Kidney glomerular epithelial cell (primary cell): ENCODE measurements around the gene NCOA5.

ENCODE experiments used
- DNase-seq: peaks from one replicate; lab custom pipeline; 2025; lab: John Stamatoyannopoulos, UW

NCOA5 gene

DNA sequence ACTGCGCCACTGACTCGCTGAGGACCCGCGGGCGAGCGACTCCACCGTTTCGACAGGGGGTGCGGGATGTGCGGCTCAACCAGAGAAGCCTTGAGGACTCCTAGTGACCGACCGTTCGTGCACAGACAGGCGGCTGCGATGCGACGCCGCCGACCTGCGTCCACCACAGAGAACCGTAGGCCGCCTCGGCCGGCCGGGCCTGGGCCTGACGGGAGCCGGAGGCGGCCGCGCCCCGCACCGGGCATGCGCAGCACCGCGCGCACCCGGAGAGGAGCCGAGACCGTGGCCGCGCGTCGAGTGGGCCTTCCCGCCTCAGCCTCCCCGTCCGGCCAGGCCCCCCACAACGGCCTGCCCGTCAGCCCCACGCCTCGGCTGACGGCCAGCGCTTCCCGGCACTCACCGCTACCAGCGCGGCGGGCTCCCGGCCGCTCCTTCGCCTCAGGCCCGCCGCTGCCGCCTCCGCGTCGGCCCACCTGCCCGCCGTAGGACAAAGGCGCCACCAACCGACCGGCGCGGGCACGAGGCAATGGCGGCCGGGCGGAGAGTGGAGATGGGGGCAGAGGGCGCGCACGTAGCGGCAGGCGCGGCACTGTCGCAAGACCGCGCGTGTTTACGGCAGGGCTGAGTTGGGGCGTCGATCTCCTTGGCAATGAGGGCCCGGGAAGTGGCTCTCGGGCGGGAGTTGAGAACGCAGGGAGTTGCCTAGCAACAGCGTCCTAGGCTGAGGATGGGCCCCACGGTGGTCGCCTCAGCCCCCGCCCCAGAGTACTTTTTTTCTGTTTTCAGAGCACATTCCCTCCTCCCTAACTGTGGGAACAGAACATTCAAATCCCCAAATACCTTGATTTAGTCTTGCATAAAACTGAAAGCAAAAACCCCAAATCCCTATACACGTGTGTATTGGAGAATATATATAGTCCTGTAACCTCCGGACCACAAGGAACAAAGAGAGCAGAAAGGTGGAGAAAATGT is at the start of gene NCOA5:
NCOA5 (minus strand) TSS at position 546 of the 972 bp plus-strand sequence. CDS start 10,538 bp downstream, outside the sequence.
- DNase-seq: peak; percentile 89

DNA sequence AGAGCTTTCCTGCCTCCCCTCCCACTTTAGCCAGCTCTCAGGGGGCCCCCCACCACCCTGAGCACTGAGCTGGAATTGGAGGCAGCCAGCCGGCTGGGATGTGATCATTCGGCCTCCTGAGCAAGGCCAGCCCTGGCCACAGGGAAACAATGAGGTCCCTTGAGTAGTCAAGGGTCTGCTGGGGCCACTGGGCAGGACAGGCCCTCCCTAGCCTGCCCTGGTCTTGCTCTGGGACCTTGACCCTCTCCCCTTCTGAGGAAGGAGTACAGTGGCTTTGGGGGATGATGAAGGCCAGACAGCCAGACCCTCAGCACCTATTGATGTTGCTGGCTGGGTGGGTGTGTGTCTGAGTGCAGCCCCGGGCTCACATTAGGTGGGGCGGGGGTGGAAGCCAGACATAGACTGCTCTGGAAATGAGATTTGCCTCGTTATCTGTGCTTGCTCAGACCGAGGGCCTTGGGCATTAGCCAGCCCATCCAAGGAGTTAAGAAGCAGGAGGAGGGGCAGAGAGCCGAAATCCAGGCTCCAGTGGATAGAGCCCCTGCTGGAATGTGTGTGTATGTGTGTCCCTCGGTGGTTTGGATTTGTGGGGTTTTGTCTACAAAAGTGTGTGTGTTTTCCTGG is 49.6 kb upstream of the NCOA5 start:
- DNase-seq: no peak

DNA sequence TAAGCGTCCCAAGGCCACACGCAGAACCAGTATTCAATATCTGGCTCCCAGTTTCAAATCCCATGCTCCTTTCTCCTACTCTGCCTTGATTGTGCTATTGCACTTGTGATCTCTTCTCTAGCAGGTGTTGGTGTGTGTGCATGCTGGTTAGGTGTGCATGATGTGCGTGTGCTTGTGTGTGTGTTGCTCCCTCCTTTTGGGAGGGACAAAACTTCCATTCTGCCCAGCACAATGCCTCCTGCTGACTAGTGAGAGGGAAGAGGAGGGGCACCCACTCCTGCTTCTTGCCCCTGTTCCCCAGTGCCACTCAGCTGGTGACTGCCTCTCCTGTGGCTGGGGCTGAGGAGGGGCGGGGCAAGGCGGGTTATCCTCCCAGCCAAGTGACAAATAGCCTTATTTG is 48.1 kb upstream of the NCOA5 start:
- no peak for DNase-seq

- no peak for DNase-seq
Observed at GRCh38 chr20:46135856-46136633, 46.3 kb upstream of the NCOA5 start.

GRCh38 chr20:46134716-46135115 is 45.0 kb upstream of the NCOA5 start:
- no peak for DNase-seq

- no peak for DNase-seq
Observed at GRCh38 chr20:46133886-46134654, 44.3 kb upstream of the NCOA5 start.

DNA sequence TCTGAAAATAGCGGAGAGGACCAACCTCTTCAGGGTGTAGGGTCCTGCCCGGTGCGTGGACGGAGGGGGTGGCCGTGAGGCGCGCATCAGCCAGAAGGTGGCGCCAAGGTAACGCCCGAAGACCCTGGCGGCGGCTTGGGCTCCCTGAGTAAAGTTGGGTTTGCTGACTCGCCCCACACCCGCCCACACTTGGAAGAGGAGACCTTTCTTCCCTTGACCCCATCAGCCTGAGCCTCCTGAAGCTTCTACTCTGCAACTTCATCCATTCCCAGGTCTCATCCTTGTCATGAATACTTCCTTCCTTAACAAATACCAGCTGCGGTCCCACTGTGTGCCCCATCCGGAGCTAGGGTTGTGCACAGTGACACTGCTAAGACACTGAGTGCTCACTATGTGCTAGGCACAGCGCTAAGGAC is 43.0 kb upstream of the NCOA5 start:
- peak; percentile 42 for DNase-seq

GRCh38 chr20:46131396-46131795 is 41.6 kb upstream of the NCOA5 start:
- no peak for DNase-seq

- no peak for DNase-seq
Observed at GRCh38 chr20:46130534-46130933, 40.8 kb upstream of the NCOA5 start.

GRCh38 chr20:46129955-46130481 is 40.3 kb upstream of the NCOA5 start:
- no peak for DNase-seq

DNA sequence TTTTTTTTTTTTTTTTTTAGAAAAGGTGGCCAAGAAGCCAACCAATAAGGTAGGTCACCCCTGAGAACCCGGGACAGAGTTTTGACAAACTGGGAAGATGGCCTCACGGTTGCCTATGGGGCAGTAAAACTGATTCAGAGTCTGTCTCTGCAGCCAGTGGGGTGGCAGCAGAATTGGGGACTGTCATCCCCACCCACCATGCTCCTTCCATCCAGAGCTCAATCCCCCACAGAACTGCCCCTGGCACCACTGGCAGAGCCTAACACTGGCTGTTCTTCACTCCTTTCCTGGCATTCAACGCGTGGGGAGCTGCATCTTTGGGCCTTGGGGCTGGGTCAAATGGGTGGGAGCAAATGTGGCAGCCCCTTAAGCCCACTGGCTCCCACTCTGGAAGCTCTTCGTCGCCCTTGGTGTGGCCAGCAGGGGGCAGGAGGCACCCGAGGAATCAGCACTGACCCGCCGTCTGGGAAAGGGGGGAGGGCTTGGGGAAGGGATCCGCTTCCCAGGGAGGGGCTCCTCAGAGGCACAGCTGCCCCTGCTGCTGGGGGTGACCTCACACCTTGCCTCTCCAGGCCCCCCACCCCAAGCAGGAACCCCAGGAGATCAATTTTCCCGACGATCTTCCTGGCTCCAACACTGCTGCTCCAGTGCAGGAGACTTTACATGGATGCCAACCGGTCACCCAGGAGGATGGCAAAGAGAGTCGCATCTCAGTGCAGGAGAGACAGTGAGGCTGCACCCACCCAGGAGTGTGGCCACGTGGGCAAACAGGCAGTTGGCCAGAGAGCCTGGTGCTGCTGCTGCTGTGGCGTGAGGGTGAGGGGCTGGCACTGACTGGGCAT is 38.8 kb upstream of the NCOA5 start:
- no peak for DNase-seq

- no peak for DNase-seq
Observed at GRCh38 chr20:46127396-46128010, 37.7 kb upstream of the NCOA5 start.

GRCh38 chr20:46126440-46127056 is 36.8 kb upstream of the NCOA5 start:
- DNase-seq: no peak

GRCh38 chr20:46123482-46124245 is 33.9 kb upstream of the NCOA5 start:
- no peak for DNase-seq

DNA sequence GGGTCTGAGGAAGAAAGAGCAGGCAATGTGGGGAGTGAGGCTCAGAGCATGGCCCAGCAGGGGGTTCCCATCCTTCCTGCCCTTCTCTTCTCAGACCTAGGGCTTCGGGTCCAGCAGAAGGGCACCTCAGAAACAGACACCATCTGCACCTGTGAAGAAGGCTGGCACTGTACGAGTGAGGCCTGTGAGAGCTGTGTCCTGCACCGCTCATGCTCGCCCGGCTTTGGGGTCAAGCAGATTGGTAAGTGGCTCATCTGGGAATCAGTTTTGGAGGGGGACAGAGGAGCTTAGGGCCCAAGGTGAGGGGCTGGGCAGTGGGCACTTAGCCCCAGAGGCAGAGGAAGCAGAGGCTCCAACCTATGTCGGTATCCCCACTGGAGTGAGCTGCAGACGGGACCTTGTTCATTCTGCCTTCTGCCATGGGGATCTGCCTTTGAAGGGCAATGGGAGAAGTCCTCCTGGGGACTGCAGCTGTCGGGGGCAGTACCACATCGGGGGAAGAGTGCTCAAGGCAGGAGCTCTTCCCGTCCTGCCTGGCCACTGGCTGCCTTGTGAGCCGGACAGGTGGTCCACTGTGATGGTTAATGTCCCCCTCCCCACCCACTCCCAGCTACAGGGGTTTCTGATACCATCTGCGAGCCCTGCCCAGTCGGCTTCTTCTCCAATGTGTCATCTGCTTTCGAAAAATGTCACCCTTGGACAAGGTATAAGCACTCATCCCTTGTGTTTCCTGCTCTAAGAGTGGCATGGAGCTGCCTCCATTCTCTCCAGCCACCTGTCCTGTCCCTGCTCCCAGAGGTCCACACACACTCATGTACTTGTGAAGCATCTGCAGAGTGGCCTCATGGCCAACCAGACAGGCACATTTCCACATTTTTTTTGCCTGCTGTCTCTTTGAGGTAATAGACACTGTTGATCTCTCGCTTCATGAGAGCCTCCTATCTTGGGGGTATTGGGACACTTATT is 33.0 kb upstream of the NCOA5 start:
- no peak for DNase-seq

DNA sequence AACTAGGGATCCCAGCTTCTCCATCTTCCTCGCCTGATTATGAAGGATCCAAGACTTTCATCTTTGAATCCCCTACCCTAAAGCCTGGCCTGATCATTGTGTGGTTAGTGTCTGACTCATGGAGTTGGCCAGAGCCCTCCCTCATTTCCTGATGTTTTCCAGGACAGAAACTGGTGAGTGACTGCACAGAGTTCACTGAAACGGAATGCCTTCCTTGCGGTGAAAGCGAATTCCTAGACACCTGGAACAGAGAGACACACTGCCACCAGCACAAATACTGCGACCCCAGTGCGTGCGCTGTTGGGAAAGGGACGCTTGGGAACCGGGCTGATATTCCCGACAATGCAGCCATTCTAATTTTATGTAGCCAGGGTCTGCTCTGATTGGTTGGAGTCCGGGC is 32.3 kb upstream of the NCOA5 start:
- peak; percentile 37 for DNase-seq

DNA sequence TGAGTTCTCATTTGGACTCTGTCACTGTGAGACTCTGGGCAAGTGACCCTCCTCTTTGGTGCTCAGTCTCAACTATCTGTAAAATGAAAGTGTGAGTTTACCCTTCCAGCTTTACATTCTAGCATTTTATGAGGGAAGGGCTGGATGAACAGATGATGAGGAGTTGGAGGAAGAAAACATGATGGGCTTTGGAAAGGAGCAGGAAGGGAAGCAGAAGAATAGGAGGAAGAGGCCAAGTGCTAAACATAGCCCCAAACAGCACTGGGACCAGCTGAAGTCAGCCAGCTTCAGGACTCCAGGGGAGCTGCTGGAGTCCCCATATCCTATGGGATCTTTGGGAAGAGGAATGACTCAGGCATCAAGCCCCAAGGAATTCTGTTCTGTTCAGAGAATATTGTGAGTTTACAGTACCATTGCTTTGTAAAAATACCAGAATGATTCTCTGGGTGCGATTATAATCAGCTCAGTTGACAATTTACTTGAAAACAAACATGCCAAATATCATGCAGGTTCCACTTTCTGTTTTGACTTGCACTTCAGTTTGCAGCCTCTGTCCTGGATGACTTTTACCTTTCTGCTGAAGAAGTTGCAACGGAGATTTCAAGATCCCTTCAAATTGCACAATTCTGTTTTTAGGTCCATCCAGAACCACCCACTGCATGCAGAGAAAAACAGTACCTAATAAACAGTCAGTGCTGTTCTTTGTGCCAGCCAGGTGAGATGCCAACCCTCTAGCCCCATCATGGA is 31.6 kb upstream of the NCOA5 start:
- no peak for DNase-seq
